ENCODE results near the gene COG3.

- no peak for TF ChIP-seq POLR2A (IDR thresholded peaks at IDR 0.05)
- TF ChIP-seq, protein P1, sequence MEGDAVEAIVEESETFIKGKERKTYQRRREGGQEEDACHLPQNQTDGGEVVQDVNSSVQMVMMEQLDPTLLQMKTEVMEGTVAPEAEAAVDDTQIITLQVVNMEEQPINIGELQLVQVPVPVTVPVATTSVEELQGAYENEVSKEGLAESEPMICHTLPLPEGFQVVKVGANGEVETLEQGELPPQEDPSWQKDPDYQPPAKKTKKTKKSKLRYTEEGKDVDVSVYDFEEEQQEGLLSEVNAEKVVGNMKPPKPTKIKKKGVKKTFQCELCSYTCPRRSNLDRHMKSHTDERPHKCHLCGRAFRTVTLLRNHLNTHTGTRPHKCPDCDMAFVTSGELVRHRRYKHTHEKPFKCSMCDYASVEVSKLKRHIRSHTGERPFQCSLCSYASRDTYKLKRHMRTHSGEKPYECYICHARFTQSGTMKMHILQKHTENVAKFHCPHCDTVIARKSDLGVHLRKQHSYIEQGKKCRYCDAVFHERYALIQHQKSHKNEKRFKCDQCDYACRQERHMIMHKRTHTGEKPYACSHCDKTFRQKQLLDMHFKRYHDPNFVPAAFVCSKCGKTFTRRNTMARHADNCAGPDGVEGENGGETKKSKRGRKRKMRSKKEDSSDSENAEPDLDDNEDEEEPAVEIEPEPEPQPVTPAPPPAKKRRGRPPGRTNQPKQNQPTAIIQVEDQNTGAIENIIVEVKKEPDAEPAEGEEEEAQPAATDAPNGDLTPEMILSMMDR (IDR thresholded peaks at IDR 0.05), result no peak
Observed at GRCh38 chr13:45519493-45519892, 54.8 kb downstream of the COG3 start.
